ENCODE measurements around the gene RTN4R.
"Not testable (repeated sequence)": the region's sequence is repeated elsewhere in the genome, so short reads cannot be mapped to it uniquely, and the experiment has no call there.

RTN4R gene

DNA sequence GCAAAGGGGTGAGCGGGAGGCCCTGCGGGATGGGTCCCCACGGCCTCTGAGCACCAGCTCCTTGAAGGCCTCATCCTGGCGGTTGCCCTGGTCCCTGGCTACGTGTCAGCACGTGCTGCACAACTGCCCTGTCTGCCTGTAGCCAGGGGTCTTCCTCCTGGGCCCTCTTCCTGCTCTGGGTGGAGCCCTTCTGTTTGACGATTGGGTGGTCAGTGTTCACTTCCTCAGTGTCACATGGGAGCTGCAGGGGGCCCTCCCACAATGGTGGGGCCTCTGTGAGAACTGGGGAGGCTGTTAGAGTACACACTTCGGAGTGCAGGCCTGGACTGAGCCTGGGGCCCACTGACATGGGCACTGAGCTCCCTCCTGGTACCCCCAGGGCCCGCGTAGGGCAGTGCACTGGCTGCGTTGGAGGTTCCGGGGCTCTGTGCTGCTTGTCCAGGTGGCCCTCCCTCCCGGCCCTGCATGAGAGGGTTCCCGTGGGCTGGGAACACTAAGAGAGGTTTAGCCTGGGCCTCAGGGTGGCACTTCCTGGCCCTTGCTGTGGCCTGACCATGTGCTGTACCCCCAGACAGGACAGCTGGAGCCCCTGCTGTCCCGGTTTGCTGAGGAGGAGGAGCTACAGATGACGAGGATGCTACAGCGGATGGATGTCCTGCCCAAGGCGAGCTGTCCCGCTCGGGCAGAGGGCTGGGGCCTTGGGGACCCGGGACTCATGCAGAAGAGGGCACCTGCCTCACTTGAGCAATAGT lies 38.0 kb upstream of the RTN4R start:
- DNase-seq (ENCODE audit: low read depth), result no peak

- not testable (repeated sequence) for DNase-seq (ENCODE audit: low read depth)
These were observed 37.2 kb upstream of the RTN4R start for GRCh38 chr22:20305230-20305893.

- DNase-seq (ENCODE audit: low read depth), result no peak
These were observed 36.5 kb upstream of the RTN4R start for GRCh38 chr22:20304646-20305045.

- DNase-seq (ENCODE audit: low read depth), result not testable (repeated sequence)
These were observed 35.1 kb upstream of the RTN4R start for GRCh38 chr22:20303229-20303534.

DNA sequence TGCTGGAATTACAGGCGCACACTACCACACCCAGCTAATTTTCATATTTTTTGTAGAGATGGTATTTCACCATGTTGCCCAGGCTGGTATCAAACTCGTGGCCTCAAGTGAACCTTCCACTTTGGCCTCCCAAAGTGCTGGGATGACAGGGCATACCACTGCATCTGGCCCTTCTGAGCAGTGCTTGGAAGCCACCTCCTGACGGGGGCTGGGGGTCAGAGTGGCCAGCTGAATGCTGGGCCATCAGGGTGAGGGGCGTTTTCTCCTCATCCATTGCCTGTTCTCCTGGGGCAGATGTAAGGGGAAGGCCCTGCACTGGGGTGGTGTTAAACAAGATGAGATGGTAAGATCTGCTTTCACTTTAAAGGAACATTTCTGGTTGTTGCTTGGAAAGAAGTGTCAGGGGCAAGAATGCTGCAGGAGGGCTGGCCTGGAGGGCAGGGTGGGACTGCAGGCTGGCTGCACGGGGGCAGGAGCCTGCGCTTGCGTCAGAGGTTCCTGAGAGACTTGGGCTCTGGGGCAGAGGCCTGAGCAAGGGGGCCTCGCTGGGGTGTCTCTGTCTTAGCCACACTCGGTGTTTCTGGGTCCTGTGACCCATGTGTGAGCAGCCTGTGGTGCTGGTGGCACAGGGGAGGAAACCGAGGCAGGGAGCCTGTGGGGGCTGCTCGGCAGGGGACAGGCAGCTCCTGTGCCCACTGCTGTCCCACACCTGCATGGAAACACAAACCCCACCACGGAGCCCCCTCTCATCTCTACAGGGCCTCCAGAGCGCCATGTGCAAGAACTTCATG lies 34.5 kb upstream of the RTN4R start:
- DNase-seq (ENCODE audit: low read depth), result no peak

GRCh38 chr22:20299746-20300136 lies 31.6 kb upstream of the RTN4R start:
- no peak for DNase-seq (ENCODE audit: low read depth)

DNA sequence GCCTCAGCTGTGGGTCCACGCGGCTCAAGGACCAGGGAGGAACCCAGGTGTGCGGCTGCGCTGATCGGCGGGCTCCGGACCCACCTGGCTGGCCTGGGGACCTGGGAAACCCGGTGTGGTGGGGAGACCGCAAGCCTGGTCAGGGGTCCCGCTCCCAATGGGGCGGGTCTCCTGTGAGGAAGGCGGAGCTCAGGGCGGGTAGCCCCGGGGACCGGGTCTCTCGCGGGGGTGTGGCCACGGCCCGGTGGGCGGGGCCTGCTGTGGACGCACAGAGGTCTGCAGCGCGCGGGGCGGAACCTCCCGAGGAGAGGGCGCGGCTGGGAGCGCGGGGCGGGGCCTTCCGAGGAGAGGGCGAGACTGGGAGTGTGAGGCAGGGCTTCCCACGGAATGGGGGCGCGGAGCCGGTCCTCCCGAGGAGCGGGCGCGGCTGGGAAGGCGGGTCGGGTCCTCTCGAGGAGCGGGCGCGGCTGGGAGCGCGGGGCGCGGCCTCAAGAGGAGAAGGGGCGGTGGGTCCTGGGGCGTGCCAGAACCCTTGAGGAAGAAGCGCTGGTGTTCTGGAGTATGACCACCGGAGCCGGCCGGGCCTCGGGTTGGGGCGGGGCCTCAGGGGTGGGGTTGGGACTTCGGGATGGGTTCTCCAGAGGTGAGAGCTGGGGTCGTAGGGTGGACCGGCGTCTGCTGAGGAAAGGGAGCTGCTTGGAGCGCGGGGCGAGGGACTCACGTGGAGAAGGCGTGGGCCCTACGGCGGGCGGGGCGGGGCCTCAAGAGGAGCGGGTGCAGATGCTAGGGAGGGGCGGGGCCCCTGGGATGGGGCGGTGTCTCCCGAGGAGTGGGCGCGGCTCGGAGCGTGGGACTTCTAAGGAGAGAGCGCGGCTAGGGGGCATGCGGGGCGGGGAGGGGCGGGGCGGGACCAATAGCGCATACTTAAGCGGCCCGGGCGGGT lies 31.0 kb upstream of the RTN4R start:
- DNase-seq (ENCODE audit: low read depth), result peak; percentile 89

DNA sequence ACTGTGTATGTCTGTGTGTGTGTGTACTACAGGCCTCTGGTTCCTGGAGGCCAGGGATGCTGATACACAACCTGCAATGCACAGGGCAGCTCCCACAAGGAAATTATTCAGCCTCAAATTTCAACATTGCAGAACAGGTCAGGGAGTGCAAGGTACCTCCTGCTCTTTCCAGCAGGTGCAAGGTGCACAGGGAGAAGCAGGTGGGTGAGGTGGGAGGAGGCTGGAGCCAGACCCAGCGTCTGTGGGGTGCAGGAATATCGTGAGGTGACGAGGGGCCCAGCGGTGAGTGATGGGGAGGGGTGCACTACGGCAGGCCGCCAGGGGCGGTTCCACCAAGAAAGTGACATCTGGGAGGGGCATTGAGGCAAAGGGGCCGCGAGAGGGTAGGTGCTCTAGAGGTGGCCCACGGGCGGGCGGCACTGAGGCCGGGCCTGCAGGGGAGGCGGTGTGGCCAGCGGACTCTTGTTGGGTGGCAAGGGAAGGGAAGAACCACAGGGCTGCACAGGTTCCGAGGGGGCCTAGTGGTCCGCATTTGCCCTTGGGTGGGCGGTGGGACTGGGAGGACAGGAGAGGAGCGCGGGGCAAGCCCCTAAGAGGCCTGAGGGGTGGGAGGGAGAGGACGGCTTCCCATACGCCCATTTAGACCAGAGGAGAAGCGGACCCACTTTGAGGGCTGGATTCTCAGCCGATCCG lies 30.1 kb upstream of the RTN4R start:
- DNase-seq (ENCODE audit: low read depth), result no peak

DNA sequence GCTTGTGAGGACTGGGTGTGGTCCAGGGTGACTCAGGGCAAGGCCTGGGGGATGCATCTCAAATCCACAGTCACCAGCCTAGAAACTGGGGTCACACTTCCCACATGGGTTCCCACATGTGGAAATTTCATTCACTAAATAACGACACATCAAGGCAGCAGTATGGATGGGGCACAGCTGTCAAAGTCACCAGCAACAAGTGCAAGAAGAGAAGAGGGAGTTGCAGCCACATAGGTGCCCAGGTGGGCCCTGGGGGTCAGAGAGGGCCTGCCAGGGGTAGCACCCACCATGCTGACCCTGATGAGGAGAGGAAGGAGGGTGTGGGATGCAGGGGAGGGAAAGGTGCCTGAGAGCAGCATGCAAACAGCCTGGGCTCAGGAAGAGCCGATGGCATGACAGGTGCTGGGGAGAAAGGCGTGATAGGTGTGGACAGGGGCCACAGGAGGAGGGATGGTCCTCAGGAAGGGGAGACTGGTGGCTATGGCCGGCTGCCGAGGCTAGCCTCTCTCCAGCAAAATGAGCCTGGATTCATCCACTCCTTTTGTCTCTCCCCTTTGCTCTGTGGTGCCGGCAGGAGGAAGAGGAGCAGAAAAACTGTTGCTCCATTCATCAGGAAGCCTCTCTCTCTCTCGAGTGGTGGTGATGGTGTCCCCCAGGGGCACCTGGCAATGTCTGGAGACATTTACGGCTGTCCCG lies 29.4 kb upstream of the RTN4R start:
- DNase-seq (ENCODE audit: low read depth), result no peak

DNA sequence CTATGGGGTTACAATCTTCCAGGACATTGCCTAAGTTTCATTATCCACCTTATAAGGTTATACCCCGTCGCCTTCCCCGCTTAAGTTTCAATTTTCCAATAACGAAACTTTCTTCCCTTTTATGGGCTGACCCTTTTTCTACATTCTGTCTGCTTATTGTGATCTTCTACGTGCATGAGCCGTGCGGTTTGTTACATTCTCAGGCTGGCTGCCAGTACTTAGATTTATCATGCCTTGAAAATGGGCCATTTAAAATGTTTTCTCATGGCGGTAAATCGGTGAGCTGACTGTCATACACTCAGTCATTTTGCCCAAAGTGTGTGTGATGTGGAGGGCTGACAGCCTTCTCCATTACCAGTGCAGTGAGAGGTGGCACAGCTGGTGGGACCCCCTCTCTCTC lies 28.5 kb upstream of the RTN4R start:
- no peak for DNase-seq (ENCODE audit: low read depth)

DNA sequence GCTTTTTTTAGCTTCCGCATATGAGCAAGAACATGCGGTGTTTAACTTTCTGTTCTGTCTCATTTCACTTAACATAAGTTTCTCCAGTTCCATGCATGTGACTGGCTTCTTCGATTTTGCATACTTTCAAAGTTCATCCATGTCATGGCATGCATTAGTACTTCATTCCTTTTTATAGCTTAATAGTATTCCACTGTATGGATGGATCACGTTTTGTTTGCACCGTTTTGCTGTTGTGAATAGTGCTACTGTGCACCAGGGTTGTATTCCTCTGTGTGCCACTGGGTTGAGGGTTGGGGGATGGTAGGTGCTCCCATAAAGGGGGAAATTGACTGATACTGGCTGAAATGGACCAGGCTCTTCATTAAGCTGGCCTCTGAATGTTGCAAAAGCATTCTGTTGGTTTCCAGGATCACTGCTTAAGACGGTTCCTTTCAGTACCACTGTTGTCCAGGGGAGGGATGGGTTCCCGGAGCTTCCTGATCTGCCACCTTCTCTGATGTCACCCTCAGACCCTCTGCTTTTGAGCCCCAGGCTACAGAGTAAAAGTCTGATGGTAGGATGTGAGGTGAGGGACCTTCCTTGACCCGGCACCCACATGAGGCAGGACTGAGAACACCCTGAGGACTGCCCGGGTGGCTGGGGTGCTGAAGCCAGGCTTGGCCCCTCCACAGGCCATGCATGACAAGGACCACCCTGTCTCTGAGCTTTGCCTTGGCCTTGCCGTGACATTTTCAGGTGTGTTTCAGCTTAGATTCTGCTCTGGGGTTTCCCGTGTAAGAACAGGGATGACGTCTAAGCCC lies 27.3 kb upstream of the RTN4R start:
- DNase-seq (ENCODE audit: low read depth), result no peak

DNA sequence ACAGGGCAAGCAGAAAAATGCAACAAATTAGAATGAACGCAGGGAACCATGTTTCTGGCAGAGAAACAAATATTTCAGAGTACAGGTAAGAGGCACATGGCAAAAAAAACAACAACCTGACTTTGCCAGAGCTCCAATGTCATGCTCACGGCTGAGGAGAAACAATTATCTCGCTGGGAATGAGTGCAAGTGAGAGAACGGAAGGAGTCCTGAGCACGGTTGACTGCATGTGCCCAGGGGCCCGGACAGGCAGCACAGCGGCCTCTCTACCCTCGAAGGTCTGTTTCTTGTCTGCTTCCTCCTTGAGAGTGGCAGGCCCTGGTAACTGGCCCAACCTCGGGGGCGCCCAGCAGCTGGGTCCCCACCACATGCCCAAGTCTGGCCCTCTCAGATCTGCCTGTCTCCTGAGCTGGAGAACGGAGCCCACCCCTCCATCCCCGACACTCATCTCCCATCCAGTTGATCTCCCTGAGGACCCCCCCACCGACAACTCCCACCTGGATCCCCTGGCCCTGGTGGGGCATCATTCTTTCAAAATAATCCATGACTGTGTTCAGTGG lies 24.6 kb upstream of the RTN4R start:
- no peak for DNase-seq (ENCODE audit: low read depth)

GRCh38 chr22:20292108-20292507 lies 24.0 kb upstream of the RTN4R start:
- DNase-seq (ENCODE audit: low read depth), result no peak

DNA sequence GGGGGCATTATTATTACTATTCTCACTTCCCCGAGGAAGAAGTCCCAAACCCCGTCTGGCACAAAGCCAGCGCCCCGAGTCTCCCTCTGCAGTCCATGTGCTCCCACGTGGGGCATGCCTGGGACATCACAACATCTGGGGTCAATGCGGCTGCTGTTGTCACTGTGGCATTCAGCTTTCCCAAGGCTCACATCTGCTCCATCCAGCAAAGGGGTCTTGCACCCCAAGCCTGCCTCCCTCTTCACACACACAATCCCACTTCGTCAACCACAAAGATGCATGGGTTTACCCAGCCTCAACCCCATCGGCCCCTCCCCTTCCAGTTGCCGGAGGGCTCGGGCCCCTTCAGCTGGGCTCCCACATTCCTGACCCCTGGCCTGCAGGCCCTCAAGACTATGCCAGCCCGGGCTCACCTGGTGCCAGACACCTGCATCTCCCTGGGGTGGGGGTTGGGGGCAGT lies 23.5 kb upstream of the RTN4R start:
- no peak for DNase-seq (ENCODE audit: low read depth)

- no peak for DNase-seq (ENCODE audit: low read depth)
These were observed 23.1 kb upstream of the RTN4R start for GRCh38 chr22:20291249-20291586.

DNA sequence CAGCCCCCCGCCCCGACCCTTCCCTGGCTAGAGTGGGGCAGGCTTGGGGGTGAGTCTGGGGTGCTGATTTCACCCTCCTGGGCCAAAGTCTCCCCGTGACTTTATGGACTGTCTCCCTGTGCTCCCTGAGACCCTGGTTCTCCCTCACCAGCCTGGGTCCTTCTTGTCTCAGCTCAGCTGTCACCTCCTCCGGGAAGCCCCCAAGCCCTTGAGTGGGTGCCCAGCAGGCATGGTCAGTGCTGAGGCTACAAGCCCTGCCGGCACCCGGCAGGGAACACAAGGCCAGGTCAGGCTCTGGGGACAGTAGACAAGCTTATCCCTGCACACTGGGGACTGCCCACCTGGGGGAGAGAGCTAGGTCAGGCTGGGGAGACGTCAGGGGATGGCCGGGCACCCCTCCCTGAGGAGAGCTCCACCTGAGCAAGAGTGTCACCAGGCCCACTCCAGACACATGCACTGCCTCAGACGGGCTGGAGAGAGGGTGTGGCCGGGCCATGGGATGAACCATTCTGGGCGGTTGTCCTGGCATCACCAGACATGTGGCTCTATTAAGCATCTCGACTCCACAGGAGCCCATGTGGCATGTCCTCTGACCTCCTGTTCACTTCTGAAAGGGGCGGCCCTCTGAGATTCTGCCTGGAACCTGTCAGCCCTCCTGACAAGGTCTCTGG lies 22.6 kb upstream of the RTN4R start:
- no peak for DNase-seq (ENCODE audit: low read depth)

- DNase-seq (ENCODE audit: low read depth), result no peak
These were observed 21.9 kb upstream of the RTN4R start for GRCh38 chr22:20290045-20290392.

- not testable (repeated sequence) for DNase-seq (ENCODE audit: low read depth)
These were observed 21.3 kb upstream of the RTN4R start for GRCh38 chr22:20289182-20290044.

Measured in stimulated activated CD8-positive, alpha-beta memory T cell treated with anti-CD3 and anti-CD28 coated beads, Interleukin-4, amount 100 ng/mL, for 24 hours (primary cell).